GM21786 (cell line): ENCODE measurements around the gene STIL.

Source experiments
- ATAC-seq: cut with Tn5 transposase; IDR thresholded peaks from one replicate; pipeline ENCODE4 v1.9.1; 2021; ENCODE audit not compliant: unreplicated experiment

The STIL gene

GRCh38 chr1:47238935-47239592, 74.9 kb downstream of the STIL start:
- no peak for ATAC-seq

- ATAC-seq: no peak
Observed at GRCh38 chr1:47235806-47236205, 78.1 kb downstream of the STIL start.

GRCh38 chr1:47235241-47235681, 78.7 kb downstream of the STIL start:
- no peak for ATAC-seq

GRCh38 chr1:47233186-47233585, 80.8 kb downstream of the STIL start:
- ATAC-seq: no peak

- no peak for ATAC-seq
Observed at GRCh38 chr1:47232187-47232874, 81.6 kb downstream of the STIL start, which contains the start of gene TAL1. Gene TAL1, minus strand, starts transcription at chr1:47232225. Its CDS starts 6,337 bp downstream, at chr1:47225888.

- ATAC-seq: no peak
Observed at GRCh38 chr1:47231301-47232186, 82.4 kb downstream of the STIL start.

GRCh38 chr1:47230692-47231300, 83.2 kb downstream of the STIL start:
- no peak for ATAC-seq

GRCh38 chr1:47229886-47230691, 83.9 kb downstream of the STIL start:
- ATAC-seq: no peak

GRCh38 chr1:47229031-47229885, 84.7 kb downstream of the STIL start:
- ATAC-seq: no peak

- no peak for ATAC-seq
Observed at GRCh38 chr1:47228644-47229030, 85.3 kb downstream of the STIL start.

- no peak for ATAC-seq
Observed at GRCh38 chr1:47227341-47228232, 86.4 kb downstream of the STIL start.

GRCh38 chr1:47226839-47227215, 87.1 kb downstream of the STIL start:
- ATAC-seq: no peak

- ATAC-seq: no peak
Observed at GRCh38 chr1:47226121-47226838, 87.7 kb downstream of the STIL start.

GRCh38 chr1:47225430-47226100, 88.4 kb downstream of the STIL start:
- no peak for ATAC-seq

- ATAC-seq: no peak
Observed at GRCh38 chr1:47224676-47225399, 89.1 kb downstream of the STIL start.

GRCh38 chr1:47223921-47224675, 89.8 kb downstream of the STIL start:
- ATAC-seq: no peak
